ENCODE results near the gene MYOM1. TPM values are rescaled to one million over a fixed set of nuclear protein-coding genes. Genes with fewer than 3 reads are reported as not detected.

MYOM1 gene
- total and polyA plus RNA-seq, 2 donors (not counting 3 experiments of a cell fraction or from before 2014, with no cell fraction given) = 0.08 TPM; not detected in 1

GRCh38 chr18:3097082-3097481, 122.7 kb downstream of the MYOM1 start:
- dilution Hi-C loops (cut with MboI; ENCODE audit: extremely low pct_ligation_motif_present, low sequenced_read_pairs) (no loop called here), intact Hi-C loops (cut with micrococcal nuclease) (no loop called here)
- POLR2A ChIA-PET = no interaction called here
- Histone ChIP-seq H3K9me3 (replicated peaks; ENCODE audit: control insufficient read depth, insufficient read depth, low read length) (no peaks in the 10 kb centered on the region), H3K36me3 (ENCODE audit: control insufficient read depth in 2 of 2, extremely low read depth in 1 of 2, insufficient read depth in 2 of 2, low read length in 2 of 2) (no peaks in the 10 kb centered on the region), H3K4me3 (replicated peaks in 1 of 3; ENCODE audit: insufficient read depth in 1 of 3, low read depth in 1 of 3, low read length in 3 of 3) (no peak overlapping the region), H2AFZ (ENCODE audit: low read depth, low read length) (no peak overlapping the region), H3K9ac (replicated peaks; ENCODE audit: extremely low read depth, insufficient read depth, low read length) (no peak overlapping the region), H3K9me1 (replicated peaks; ENCODE audit: control insufficient read depth, extremely low read depth, insufficient read depth, low read length) (no peaks in the 10 kb centered on the region), H4K20me1 (replicated peaks; ENCODE audit: control insufficient read depth, extremely low read depth, insufficient read depth, low read length) (no peaks in the 10 kb centered on the region), H3K79me2 (ENCODE audit: control insufficient read depth, insufficient read depth, low read length) (no peaks in the 10 kb centered on the region), H3K27me3 (ENCODE audit: control insufficient read depth in 2 of 2, insufficient read depth in 2 of 2, low read length in 2 of 2) (no peaks in the 10 kb centered on the region), H3K4me1 (ENCODE audit: control insufficient read depth, extremely low read depth, insufficient read depth, low read length) (peaks cover 5% of the 10 kb centered on the region), H3K4me2 (ENCODE audit: insufficient read depth, low read length) (no peak overlapping the region), H3K27ac (ENCODE audit: insufficient read depth, low read depth, low read length) (no peak overlapping the region)
- no peak for FAIRE-seq
- no TSS peak for BruUV-seq (replicated peaks)
- no peak for DNase-seq (ENCODE audit: low read depth, low spot score)
- TF ChIP-seq GATA2 (IDR thresholded peaks at IDR 0.05; ENCODE audit: insufficient read depth, insufficient read length, low read depth, low read length) (no peak), FOS (IDR thresholded peaks at IDR 0.05; ENCODE audit: borderline replicate concordance, insufficient read depth, low read length) (no peak)
- CTCF ChIA-PET = interaction anchor here (1.3 to 2.2 kb wide), 3 partner anchors 8 to 35 kb away, joined by 4 to 6 read pairs (median 5); no protein-coding TSS in a partner anchor

DNA sequence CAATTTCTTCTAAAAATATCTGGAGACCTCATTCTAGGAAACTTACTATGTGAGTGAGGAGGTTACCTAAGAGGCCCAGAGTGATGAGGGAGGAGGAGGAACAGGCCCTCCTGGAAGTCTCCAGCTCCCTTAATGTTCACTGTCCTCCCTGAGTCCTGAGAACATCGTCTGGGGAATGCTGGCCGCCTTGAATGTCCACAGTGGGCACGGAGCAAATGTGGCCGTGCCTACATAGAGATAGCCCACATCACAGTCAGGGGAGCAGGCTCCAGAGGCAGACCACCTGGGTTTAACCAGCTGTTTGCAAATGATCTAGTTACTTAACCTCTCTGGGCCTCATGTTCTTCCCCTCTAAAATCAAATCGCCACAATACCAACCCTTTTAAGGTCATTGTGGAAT, 123.8 kb downstream of the MYOM1 start:
- H3K36me3 ChIP-seq (ENCODE audit: control insufficient read depth in 2 of 2, extremely low read depth in 1 of 2, insufficient read depth in 2 of 2, low read length in 2 of 2) = no peaks in the 10 kb centered on the region
- H3K4me3 ChIP-seq (replicated peaks in 1 of 3; ENCODE audit: insufficient read depth in 1 of 3, low read depth in 1 of 3, low read length in 3 of 3) = no peak overlapping the region
- no peak for TF ChIP-seq EZH2 (IDR thresholded peaks at IDR 0.05; ENCODE audit: borderline replicate concordance, low read depth, low read length, severe bottlenecking)
- no peak for TF ChIP-seq POLR2AphosphoS5 (IDR thresholded peaks at IDR 0.05; ENCODE audit: insufficient read depth, low read depth, low read length)
- TF ChIP-seq POLR2A (IDR thresholded peaks at IDR 0.05; ENCODE audit: low read depth, low read length) = no peak
- TF ChIP-seq FOS (IDR thresholded peaks at IDR 0.05; ENCODE audit: borderline replicate concordance, insufficient read depth, low read length) = no peak
- no peak for TF ChIP-seq JUN (IDR thresholded peaks at IDR 0.05; ENCODE audit: borderline replicate concordance, insufficient read depth, insufficient read length, low read depth)
- no peak for TF ChIP-seq MYC (IDR thresholded peaks at IDR 0.05; ENCODE audit: low read depth, low read length)
- no peak for TF ChIP-seq GATA2 (IDR thresholded peaks at IDR 0.05; ENCODE audit: insufficient read depth, insufficient read length, low read depth, low read length)
- TF ChIP-seq, protein P1, sequence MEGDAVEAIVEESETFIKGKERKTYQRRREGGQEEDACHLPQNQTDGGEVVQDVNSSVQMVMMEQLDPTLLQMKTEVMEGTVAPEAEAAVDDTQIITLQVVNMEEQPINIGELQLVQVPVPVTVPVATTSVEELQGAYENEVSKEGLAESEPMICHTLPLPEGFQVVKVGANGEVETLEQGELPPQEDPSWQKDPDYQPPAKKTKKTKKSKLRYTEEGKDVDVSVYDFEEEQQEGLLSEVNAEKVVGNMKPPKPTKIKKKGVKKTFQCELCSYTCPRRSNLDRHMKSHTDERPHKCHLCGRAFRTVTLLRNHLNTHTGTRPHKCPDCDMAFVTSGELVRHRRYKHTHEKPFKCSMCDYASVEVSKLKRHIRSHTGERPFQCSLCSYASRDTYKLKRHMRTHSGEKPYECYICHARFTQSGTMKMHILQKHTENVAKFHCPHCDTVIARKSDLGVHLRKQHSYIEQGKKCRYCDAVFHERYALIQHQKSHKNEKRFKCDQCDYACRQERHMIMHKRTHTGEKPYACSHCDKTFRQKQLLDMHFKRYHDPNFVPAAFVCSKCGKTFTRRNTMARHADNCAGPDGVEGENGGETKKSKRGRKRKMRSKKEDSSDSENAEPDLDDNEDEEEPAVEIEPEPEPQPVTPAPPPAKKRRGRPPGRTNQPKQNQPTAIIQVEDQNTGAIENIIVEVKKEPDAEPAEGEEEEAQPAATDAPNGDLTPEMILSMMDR (IDR thresholded peaks at IDR 0.05; ENCODE audit: extremely low read depth in 1 of 2, insufficient read depth in 1 of 2, low read depth in 1 of 2, low read length in 2 of 2) = no peak
- TF ChIP-seq MAX (IDR thresholded peaks at IDR 0.05; ENCODE audit: insufficient read depth, insufficient read length) = no peak
- BruUV-seq (replicated peaks) = no TSS peak
- H3K9ac ChIP-seq (replicated peaks; ENCODE audit: extremely low read depth, insufficient read depth, low read length) = no peak overlapping the region
- intact Hi-C loops (cut with micrococcal nuclease) = no loop called here
- no peaks in the 10 kb centered on the region for H3K9me3 ChIP-seq (replicated peaks; ENCODE audit: control insufficient read depth, insufficient read depth, low read length)
- FAIRE-seq (no peak), DNase-seq (ENCODE audit: low read depth, low spot score) (no peak)
- no peaks in the 10 kb centered on the region for H4K20me1 ChIP-seq (replicated peaks; ENCODE audit: control insufficient read depth, extremely low read depth, insufficient read depth, low read length)
- dilution Hi-C loops (cut with MboI; ENCODE audit: extremely low pct_ligation_motif_present, low sequenced_read_pairs) = no loop called here
- H3K9me1 ChIP-seq (replicated peaks; ENCODE audit: control insufficient read depth, extremely low read depth, insufficient read depth, low read length) = no peaks in the 10 kb centered on the region
- POLR2A ChIA-PET = no interaction called here
- CTCF ChIA-PET = interaction anchor here (1.3 kb wide), 1 partner anchor 34 kb away, joined by 4 read pairs; no protein-coding TSS in a partner anchor
- no peak overlapping the region for H3K27ac ChIP-seq (ENCODE audit: insufficient read depth, low read depth, low read length)
- no peaks in the 10 kb centered on the region for H3K79me2 ChIP-seq (ENCODE audit: control insufficient read depth, insufficient read depth, low read length)
- H3K27me3 ChIP-seq (ENCODE audit: control insufficient read depth in 2 of 2, insufficient read depth in 2 of 2, low read length in 2 of 2) = no peaks in the 10 kb centered on the region
- H2AFZ ChIP-seq (ENCODE audit: low read depth, low read length) = no peak overlapping the region
- H3K4me1 ChIP-seq (ENCODE audit: control insufficient read depth, extremely low read depth, insufficient read depth, low read length) = peaks cover 5% of the 10 kb centered on the region
- no peak overlapping the region for H3K4me2 ChIP-seq (ENCODE audit: insufficient read depth, low read length)
